Activated CD4-positive, alpha-beta memory T cell treated with anti-CD3 and anti-CD28 coated beads for 36 hours (primary cell): Measurements from ENCODE around the gene NTHL1. TPM values are rescaled to one million over a fixed set of nuclear protein-coding genes. Genes with fewer than 3 reads are reported as not detected.
"Not testable (repeated sequence)": the region's sequence is repeated elsewhere in the genome, so short reads cannot be mapped to it uniquely, and the experiment has no call there.

Experiments
- CTCF ChIA-PET: fragments of 350-600 bp; sonication (Branson Sonifier 250); formaldehyde crosslinking; loops from one replicate; lab custom pipeline; 2021; ENCODE audit warnings: antibody characterized with exemption, inconsistent platforms; lab: Charles Lee
- POLR2A ChIA-PET: fragments of 350-600 bp; sonication (Branson Sonifier 250); formaldehyde crosslinking; loops from one replicate; lab custom pipeline; 2021; ENCODE audit warnings: antibody characterized with exemption; lab: Charles Lee
- DNase-seq: peaks from one replicate; pipeline ENCODE4 v3.0.0-alpha.2; 2020
- H3K27ac Mint-ChIP-seq: one replicate; pipeline ENCODE4 v1.8.0; 2021; ENCODE audit warnings: mixed read lengths
- H3K27me3 Mint-ChIP-seq: one replicate; pipeline ENCODE4 v1.8.0; 2021; ENCODE audit warnings: mixed read lengths
- H3K36me3 Mint-ChIP-seq: one replicate; pipeline ENCODE4 v1.8.0; 2021; ENCODE audit warnings: mixed read lengths
- H3K4me1 Mint-ChIP-seq: one replicate; pipeline ENCODE4 v1.8.0; 2021; ENCODE audit warnings: low read depth, mixed read lengths
- H3K4me3 Mint-ChIP-seq: one replicate; pipeline ENCODE4 v1.8.0; 2021; ENCODE audit warnings: mild to moderate bottlenecking, mixed read lengths
- H3K9me3 Mint-ChIP-seq: one replicate; pipeline ENCODE4 v1.8.0; 2021; ENCODE audit warnings: mixed read lengths
- intact Hi-C: fragments of 100-400 bp; cut with micrococcal nuclease; formaldehyde crosslinking; loops from one replicate; pipeline ENCODE4 v1.15.1; 2023
- total RNA-seq, 2 experiments: library from RNA; stranded (reverse); gene quantifications; one replicate each; pipeline ENCODE4 v1.2.3, GENCODE V29; 2021

Gene NTHL1
- total RNA-seq, 2 experiments from 2014 or later: 24.3 to 26.2 TPM

GRCh38 chr16:2016407-2016922 is 31.2 kb downstream of the NTHL1 start:
- Mint-ChIP-seq H3K27ac (no peak overlapping the region), H3K27me3 (peaks cover 19% of the 10 kb centered on the region), H3K9me3 (no peaks in the 10 kb centered on the region), H3K36me3 (no peaks in the 10 kb centered on the region), H3K4me1 (peaks cover 4% of the 10 kb centered on the region), H3K4me3 (no peak overlapping the region)
- ChIA-PET POLR2A (interaction anchor here (0.6 kb wide), 2 partner anchors 78 to 224 kb away, joined by 3 read pairs; no protein-coding TSS in a partner anchor), CTCF (interaction anchor here (0.7 to 2.8 kb wide), 6 partner anchors 11 to 329 kb away, joined by 3 to 16 read pairs (median 4); partner anchors contain the start of gene TBL3)
- intact Hi-C loops: no loop called here
- DNase-seq: peak; percentile 38

- DNase-seq: no peak
- no peaks in the 10 kb centered on the region for H3K36me3 Mint-ChIP-seq
- H3K4me1 Mint-ChIP-seq: peaks cover 4% of the 10 kb centered on the region
- POLR2A ChIA-PET: interaction anchor here (0.6 kb wide), 1 partner anchor 223 kb away, joined by 3 read pairs; no protein-coding TSS in a partner anchor
- H3K27ac Mint-ChIP-seq: no peak overlapping the region
- H3K27me3 Mint-ChIP-seq: peaks cover 14% of the 10 kb centered on the region
- H3K4me3 Mint-ChIP-seq: no peak overlapping the region
- intact Hi-C loops: no loop called here
- H3K9me3 Mint-ChIP-seq: no peaks in the 10 kb centered on the region
- CTCF ChIA-PET: interaction anchor here (0.7 to 2.8 kb wide), 5 partner anchors 12 to 125 kb away, joined by 3 to 16 read pairs (median 6); partner anchors contain the start of gene TBL3
These were observed 31.8 kb downstream of the NTHL1 start for GRCh38 chr16:2015947-2016208.

- ChIA-PET CTCF (interaction anchor here (1.1 to 2.8 kb wide), 2 partner anchors 11 to 125 kb away, joined by 6 to 16 read pairs; no protein-coding TSS in a partner anchor), POLR2A (no interaction called here)
- Mint-ChIP-seq H3K4me3 (no peak overlapping the region), H3K27me3 (peaks cover 11% of the 10 kb centered on the region), H3K27ac (no peak overlapping the region), H3K9me3 (no peaks in the 10 kb centered on the region), H3K36me3 (peaks cover under 1% of the 10 kb centered on the region), H3K4me1 (peaks cover 2% of the 10 kb centered on the region)
- DNase-seq: no peak
- intact Hi-C loops: no loop called here
These were observed 32.3 kb downstream of the NTHL1 start for GRCh38 chr16:2015117-2015946.

- H3K4me1 Mint-ChIP-seq: peaks cover 7% of the 10 kb centered on the region
- peaks cover 6% of the 10 kb centered on the region for H3K36me3 Mint-ChIP-seq
- no peak overlapping the region for H3K4me3 Mint-ChIP-seq
- no peak for DNase-seq
- intact Hi-C loops: loop anchor here (5.0 kb wide), 1 partner anchor 51 kb away; the partner anchor contains the start of gene RPS2
- ChIA-PET CTCF (interaction anchor here (1.0 to 2.3 kb wide), 3 partner anchors 9 to 127 kb away, joined by 3 to 11 read pairs (median 4); no protein-coding TSS in a partner anchor), POLR2A (no interaction called here)
- H3K27me3 Mint-ChIP-seq: peaks cover 2% of the 10 kb centered on the region
- H3K9me3 Mint-ChIP-seq: no peaks in the 10 kb centered on the region
- H3K27ac Mint-ChIP-seq: no peak overlapping the region
These were observed 34.1 kb downstream of the NTHL1 start for GRCh38 chr16:2013527-2013926.

- not testable (repeated sequence) for H3K9me3 Mint-ChIP-seq, H3K27me3 Mint-ChIP-seq, DNase-seq, H3K27ac Mint-ChIP-seq, H3K4me3 Mint-ChIP-seq
- CTCF ChIA-PET: interaction anchor here (2.3 kb wide), 1 partner anchor 8 kb away, joined by 11 read pairs; no protein-coding TSS in a partner anchor
- Mint-ChIP-seq H3K36me3 (peaks cover 12% of the 10 kb centered on the region), H3K4me1 (peaks cover 23% of the 10 kb centered on the region)
- intact Hi-C loops: loop anchor here (5.0 kb wide), 1 partner anchor 49 kb away; the partner anchor contains the start of gene RPS2
- POLR2A ChIA-PET: interaction anchor here (0.7 to 0.9 kb wide), 2 partner anchors 9 to 151 kb away, joined by 3 to 5 read pairs; no protein-coding TSS in a partner anchor
These were observed 35.9 kb downstream of the NTHL1 start for GRCh38 chr16:2011726-2012125.

GRCh38 chr16:2009791-2010510 is 37.7 kb downstream of the NTHL1 start, which contains the start of gene ZNF598:
Gene ZNF598 (minus strand): TSS chr16:2009821.
- H3K36me3 Mint-ChIP-seq: peaks cover 15% of the 10 kb centered on the region
- H3K27ac Mint-ChIP-seq: peak within 1 kb of the TSS; percentile 83
- POLR2A ChIA-PET: no interaction called here
- peaks cover 35% of the 10 kb centered on the region for H3K4me1 Mint-ChIP-seq
- DNase-seq: peak; percentile 82
- no peaks in the 10 kb centered on the region for H3K27me3 Mint-ChIP-seq
- H3K4me3 Mint-ChIP-seq: peak within 1 kb of the TSS; percentile 84
- CTCF ChIA-PET: interaction anchor here (3.4 kb wide), 1 partner anchor 130 kb away, joined by 14 read pairs; no protein-coding TSS in a partner anchor
- H3K9me3 Mint-ChIP-seq: no peaks in the 10 kb centered on the region
- intact Hi-C loops: loop anchor here (2.0 to 5.0 kb wide), 2 partner anchors 17 to 48 kb away; partner anchors contain the start of gene RPS2

GRCh38 chr16:2009164-2009711 is 38.4 kb downstream of the NTHL1 start:
- peak overlapping the region; percentile 83 for H3K4me3 Mint-ChIP-seq
- ChIA-PET POLR2A (interaction anchor here (1.5 to 1.6 kb wide), 2 partner anchors 18 to 146 kb away, joined by 4 to 7 read pairs; partner anchors contain the start of gene TRAF7), CTCF (interaction anchor here (1.4 to 3.4 kb wide), 3 partner anchors 13 to 131 kb away, joined by 3 to 14 read pairs (median 4); partner anchors contain the start of gene GFER)
- H3K27me3 Mint-ChIP-seq: no peaks in the 10 kb centered on the region
- intact Hi-C loops: loop anchor here (2.0 kb wide), 1 partner anchor 16 kb away; no protein-coding TSS in a partner anchor
- DNase-seq: no peak
- H3K9me3 Mint-ChIP-seq: no peaks in the 10 kb centered on the region
- H3K27ac Mint-ChIP-seq: peak overlapping the region; percentile 77
- H3K36me3 Mint-ChIP-seq: peaks cover 15% of the 10 kb centered on the region
- peaks cover 41% of the 10 kb centered on the region for H3K4me1 Mint-ChIP-seq

GRCh38 chr16:2008631-2009163 is 38.9 kb downstream of the NTHL1 start:
- Mint-ChIP-seq H3K4me1 (peaks cover 41% of the 10 kb centered on the region), H3K27ac (peak overlapping the region; percentile 77), H3K27me3 (no peaks in the 10 kb centered on the region), H3K36me3 (peaks cover 15% of the 10 kb centered on the region), H3K9me3 (no peaks in the 10 kb centered on the region), H3K4me3 (peak overlapping the region; percentile 83)
- CTCF ChIA-PET: interaction anchor here (0.8 to 3.4 kb wide), 4 partner anchors 14 to 147 kb away, joined by 3 to 14 read pairs (median 4); partner anchors contain the start of genes GFER and TRAF7
- peak; percentile 66 for DNase-seq
- intact Hi-C loops: loop anchor here (2.0 kb wide), 1 partner anchor 16 kb away; no protein-coding TSS in a partner anchor
- POLR2A ChIA-PET: interaction anchor here (0.6 to 1.6 kb wide), 3 partner anchors 18 to 146 kb away, joined by 3 to 7 read pairs (median 4); partner anchors contain the start of genes RPS2 and TRAF7

GRCh38 chr16:2008009-2008526 is 39.6 kb downstream of the NTHL1 start:
- Mint-ChIP-seq H3K4me1 (peaks cover 41% of the 10 kb centered on the region), H3K27ac (peak overlapping the region; percentile 77), H3K9me3 (no peaks in the 10 kb centered on the region), H3K4me3 (peak overlapping the region; percentile 83), H3K36me3 (peaks cover 15% of the 10 kb centered on the region), H3K27me3 (no peaks in the 10 kb centered on the region)
- peak; percentile 48 for DNase-seq
- intact Hi-C loops: loop anchor here (2.0 kb wide), 1 partner anchor 15 kb away; no protein-coding TSS in a partner anchor
- ChIA-PET CTCF (interaction anchor here (0.8 to 3.4 kb wide), 4 partner anchors 15 to 147 kb away, joined by 3 to 14 read pairs (median 4); partner anchors contain the start of genes GFER and TRAF7), POLR2A (interaction anchor here (0.6 to 1.6 kb wide), 3 partner anchors 17 to 147 kb away, joined by 3 to 7 read pairs (median 4); partner anchors contain the start of genes RPS2 and TRAF7)

- intact Hi-C loops: no loop called here
- peak overlapping the region; percentile 61 for H3K27ac Mint-ChIP-seq
- no peaks in the 10 kb centered on the region for H3K9me3 Mint-ChIP-seq
- H3K4me1 Mint-ChIP-seq: peaks cover 41% of the 10 kb centered on the region
- ChIA-PET CTCF (interaction anchor here (1.4 to 3.4 kb wide), 2 partner anchors 23 to 133 kb away, joined by 3 to 14 read pairs; partner anchors contain the start of gene GFER), POLR2A (no interaction called here)
- no peak for DNase-seq
- peaks cover 18% of the 10 kb centered on the region for H3K36me3 Mint-ChIP-seq
- H3K27me3 Mint-ChIP-seq: no peaks in the 10 kb centered on the region
- H3K4me3 Mint-ChIP-seq: peak overlapping the region; percentile 83
These were observed 40.4 kb downstream of the NTHL1 start for GRCh38 chr16:2007081-2007836.
